ENCODE measurements around the gene LRRC66.

Gene LRRC66

GRCh38 chr4:51958199-51958968, 61.8 kb downstream of the LRRC66 start:
- FAIRE-seq (no peak), DNase-seq (ENCODE audit: insufficient read length) (no peak)
- TF ChIP-seq TAF1 (IDR thresholded peaks at IDR 0.05; ENCODE audit: borderline replicate concordance, low read depth, low read length): no peak
- no peak for TF ChIP-seq POLR2AphosphoS5 (IDR thresholded peaks at IDR 0.05; ENCODE audit: low read depth, low read length)
- no peak for TF ChIP-seq POLR2A (IDR thresholded peaks at IDR 0.05; ENCODE audit: low read depth, low read length)

Measured in GM12892 (cell line).